T-cell (primary cell): ENCODE data around the gene CECR2. TPM values are rescaled to one million over a fixed set of nuclear protein-coding genes. Genes with fewer than 3 reads are reported as not detected.
A peak's percentile ranks its signal among the peaks of the same experiment; 100 is the strongest.

Experiments used
- ATAC-seq, 4 experiments: fragments of 200-7000 bp in 3 of 4; fragments of 150-1000 bp in 1 of 4; cut with Tn5 transposase; replicated peaks in 1 of 4; 1 replicate in 3 of 4; 2 replicates in 1 of 4; pipeline ENCODE4 v1.10.0; 2021; ENCODE audit warnings: moderate library complexity in 3 of 4, mild to moderate bottlenecking in 2 of 4, moderate number of reproducible peaks in 1 of 4
- CTCF ChIA-PET, 2 donors: fragments of 300-600 bp; sonication (Branson Sonifier 250); formaldehyde crosslinking; loops; one replicate each; lab custom pipeline; 2022; ENCODE audit warnings: antibody characterized with exemption in 2 of 2; lab: Charles Lee
- POLR2A ChIA-PET, 2 donors: fragments of 300-600 bp; sonication (Branson Sonifier 250); formaldehyde crosslinking; loops; one replicate each; lab custom pipeline; 2022; ENCODE audit warnings: antibody characterized with exemption in 2 of 2; lab: Charles Lee
- DNase-seq, 35 experiments: peaks; one replicate each; pipeline versions ENCODE4 v3.0.0 to v3.0.0-alpha.2; 2013 to 2023
- H3K27ac ChIP-seq: one replicate; pipeline ENCODE4 v1.5.1; 2013; ENCODE audit warnings: low read length
- H3K27me3 ChIP-seq, 2 experiments: replicated peaks in 1 of 2; 1 replicate in 1 of 2; 2 replicates in 1 of 2; pipeline versions ENCODE4 v1.6.1 to v1.7.0; 2013; ENCODE audit warnings: low read length in 1 of 2, mixed read lengths in 1 of 2; ENCODE audit not compliant: control insufficient read depth in 2 of 2, insufficient read depth in 2 of 2; ENCODE audit errors: extremely low read depth in 1 of 2
- H3K36me3 ChIP-seq, 2 donors: 1 replicate in 1 of 2; 2 replicates in 1 of 2; pipeline versions ENCODE4 v1.6.1 to v1.7.0; 2013; ENCODE audit warnings: low read length in 1 of 2; ENCODE audit not compliant: control insufficient read depth in 2 of 2, insufficient read depth in 1 of 2; ENCODE audit errors: extremely low read depth in 1 of 2
- H3K4me1 ChIP-seq, 2 experiments: 1 replicate in 1 of 2; 2 replicates in 1 of 2; pipeline versions ENCODE4 v1.6.1 to v1.7.0; 2013; ENCODE audit warnings: low read length in 2 of 2, mixed read lengths in 1 of 2; ENCODE audit not compliant: insufficient read depth in 2 of 2, control insufficient read depth in 1 of 2; ENCODE audit errors: extremely low read depth in 1 of 2
- H3K4me3 ChIP-seq, 2 donors: 1 replicate in 1 of 2; 2 replicates in 1 of 2; pipeline versions ENCODE4 v1.5.1 to v1.7.0; 2013; ENCODE audit warnings: mild to moderate bottlenecking in 2 of 2, low read length in 1 of 2, moderate library complexity in 1 of 2; ENCODE audit not compliant: control insufficient read depth in 1 of 2; ENCODE audit errors: extremely low read depth in 1 of 2
- H3K9me3 ChIP-seq: 2 replicates; pipeline ENCODE4 v1.7.0; 2013
- H3K27ac Mint-ChIP-seq, 2 donors: one replicate each; pipeline ENCODE4 v1.8.0; 2020 to 2021; ENCODE audit warnings: mild to moderate bottlenecking in 2 of 2, mixed read lengths in 2 of 2
- H3K27me3 Mint-ChIP-seq, 2 donors: one replicate each; pipeline ENCODE4 v1.8.0; 2021 to 2022; ENCODE audit warnings: mixed read lengths in 2 of 2
- H3K36me3 Mint-ChIP-seq: one replicate; pipeline ENCODE4 v1.8.0; 2021; ENCODE audit warnings: mixed read lengths
- H3K4me1 Mint-ChIP-seq, 3 donors: one replicate each; pipeline ENCODE4 v1.8.0; 2020 to 2022; ENCODE audit warnings: mixed read lengths in 3 of 3, mild to moderate bottlenecking in 1 of 3
- H3K4me3 Mint-ChIP-seq, 3 donors: one replicate each; pipeline ENCODE4 v1.8.0; 2020 to 2022; ENCODE audit warnings: mild to moderate bottlenecking in 3 of 3, mixed read lengths in 3 of 3, moderate library complexity in 3 of 3
- H3K9me3 Mint-ChIP-seq, 3 donors: one replicate each; pipeline ENCODE4 v1.8.0; 2020 to 2022; ENCODE audit warnings: mixed read lengths in 3 of 3
- WGBS: methylation state at CpG from one replicate; pipeline ENCODE4 v1.1.5; 2013; ENCODE audit warnings: missing lambda C conversion rate; ENCODE audit not compliant: insufficient coverage; 5-methylcytosine and 5-hydroxymethylcytosine counted together
- total RNA-seq, 35 experiments: library from RNA in 6 of 35; stranded (reverse) in 6 of 35; fragments of 120-200 nt in 1 of 35; gene quantifications; one replicate each; pipeline versions ENCODE4 v1.2.1 to v1.2.4 and lab custom pipeline; 2013 to 2026

Gene CECR2
- total RNA-seq, 5 donors from 2014 or later (not counting 1 experiment from before 2014, with no cell fraction given), result 0.09 to 1.1 (median 0.50) TPM; not detected in 1

DNA sequence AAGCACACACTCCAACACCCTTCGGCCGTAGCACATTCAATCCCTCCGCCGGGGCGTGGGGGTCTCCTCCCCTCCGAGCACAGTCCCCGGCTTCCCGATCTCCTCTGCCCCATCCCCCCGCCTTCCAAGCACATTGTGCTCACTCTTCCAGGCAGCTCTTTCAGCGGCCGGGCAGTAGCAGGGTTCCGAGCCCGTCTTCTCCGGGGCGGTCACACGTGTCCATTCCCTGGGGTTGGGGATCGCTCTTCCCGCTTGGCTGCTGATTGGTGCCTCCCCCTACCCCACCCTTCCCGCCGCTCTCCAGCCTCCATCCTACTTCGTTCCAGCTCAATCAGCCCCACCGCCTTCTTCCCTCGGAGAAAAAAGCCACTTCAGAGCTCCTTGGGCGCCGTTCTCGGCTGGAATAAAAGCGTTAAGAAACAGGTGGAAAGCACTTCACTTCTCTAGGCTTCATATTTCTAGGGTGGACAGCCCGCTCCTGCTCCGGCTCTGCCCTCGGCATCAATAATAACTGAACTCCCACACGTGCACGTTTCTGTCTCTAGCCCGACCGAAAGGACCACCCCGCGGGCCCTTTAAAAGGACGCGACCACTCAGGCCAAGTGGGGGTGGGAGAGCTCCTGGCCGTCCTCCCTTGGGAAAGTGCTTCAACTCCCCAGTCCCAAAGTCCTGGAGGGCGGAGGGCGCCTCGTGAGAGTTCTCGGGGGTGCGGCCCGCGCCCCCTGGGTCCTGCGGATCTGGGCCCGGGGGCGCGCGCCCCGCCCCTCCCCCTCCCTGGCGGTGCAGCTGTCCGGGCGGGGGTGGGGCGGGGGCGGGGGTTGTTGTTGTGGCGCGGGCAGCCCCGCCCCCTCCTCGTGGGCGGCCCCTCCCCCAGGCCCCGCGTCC, 464 bp upstream of the CECR2 start:
- Mint-ChIP-seq H3K4me3 (peak overlapping the region; percentile 62 to 76 (median 70)), H3K27me3 (peaks cover 53 to 65% of the 10 kb centered on the region in 2 donors), H3K36me3 (no peaks in the 10 kb centered on the region), H3K27ac (no peak overlapping the region), H3K9me3 (no peaks in the 10 kb centered on the region), H3K4me1 (peaks cover 30 to 37% (median 30%) of the 10 kb centered on the region in 3 donors)
- H3K4me3 ChIP-seq, result peak overlapping the region; percentile 15 to 69
- H3K27ac ChIP-seq, result no peak overlapping the region
- ATAC-seq, result peak; percentile 23 to 49 (median 30)
- no peaks in the 10 kb centered on the region for H3K36me3 ChIP-seq
- H3K9me3 ChIP-seq, result no peaks in the 10 kb centered on the region
- POLR2A ChIA-PET, result interaction anchor here in 1 of 2 donors (0.7 kb wide), 1 partner anchor 274 kb away, joined by 3 read pairs; no protein-coding TSS in a partner anchor
- 2% methylated on average over 21 of the region's 64 CpGs for WGBS
- peaks cover 4 to 23% of the 10 kb centered on the region in 2 experiments for H3K4me1 ChIP-seq
- H3K27me3 ChIP-seq, result peaks cover 13 to 54% of the 10 kb centered on the region in 2 experiments
- CTCF ChIA-PET, result no interaction called here
- peak in 2 of 35 experiments; percentile 8 to 19 for DNase-seq

DNA sequence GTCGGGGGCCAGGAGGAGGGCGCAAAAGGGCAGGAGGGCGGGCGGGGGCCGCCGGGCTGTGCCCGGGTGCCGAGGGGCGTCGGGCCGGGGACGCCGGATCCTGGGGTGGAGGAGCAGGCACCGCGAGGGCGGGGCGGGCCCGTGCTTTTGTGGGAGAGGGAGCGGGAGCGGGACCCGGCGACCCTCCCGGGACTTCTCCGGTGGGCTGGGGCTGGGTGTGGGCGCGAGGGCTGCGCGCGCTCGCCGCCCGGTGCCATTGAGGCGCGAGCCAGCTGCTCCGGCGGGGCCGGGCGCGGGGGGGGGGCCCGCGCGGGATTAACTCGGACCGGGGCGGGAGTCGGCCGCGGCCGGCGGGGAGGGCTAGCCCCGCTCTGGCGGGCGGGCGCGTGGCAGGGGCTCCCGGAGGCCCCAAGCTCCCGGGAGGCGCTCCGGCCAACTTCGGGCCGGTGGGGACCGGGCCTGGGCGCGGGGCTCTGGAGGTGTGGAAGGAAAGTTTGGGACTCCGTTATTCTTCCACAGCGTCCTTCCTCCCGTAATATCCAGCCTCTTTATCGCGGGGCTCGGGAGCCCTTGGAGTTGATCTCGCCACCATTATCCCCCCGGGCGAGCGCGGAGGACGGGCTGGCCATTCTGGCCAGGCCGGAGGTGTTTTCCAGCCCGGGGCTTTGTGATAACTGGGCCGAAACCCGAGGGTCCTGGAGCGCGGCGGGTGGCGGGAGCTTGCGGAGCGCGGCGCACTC, 936 bp downstream of the CECR2 start:
- no peaks in the 10 kb centered on the region for H3K36me3 ChIP-seq
- DNase-seq (no peak), ATAC-seq (peak in 1 of 4 experiments; percentile 20)
- POLR2A ChIA-PET, result no interaction called here
- WGBS, result 6% methylated on average over 63 of the region's 88 CpGs
- Mint-ChIP-seq H3K27me3 (peaks cover 51 to 62% of the 10 kb centered on the region in 2 donors), H3K36me3 (no peaks in the 10 kb centered on the region), H3K9me3 (no peaks in the 10 kb centered on the region), H3K27ac (no peak overlapping the region), H3K4me3 (peak overlapping the region; percentile 18 to 61 (median 57)), H3K4me1 (peaks cover 30 to 37% (median 30%) of the 10 kb centered on the region in 3 donors)
- CTCF ChIA-PET, result no interaction called here
- H3K4me1 ChIP-seq, result peaks cover 4 to 23% of the 10 kb centered on the region in 2 experiments
- H3K27ac ChIP-seq, result no peak overlapping the region
- no peaks in the 10 kb centered on the region for H3K9me3 ChIP-seq
- peak overlapping the region in 1 of 2 donors; percentile 44 for H3K4me3 ChIP-seq
- H3K27me3 ChIP-seq, result peaks cover 13 to 51% of the 10 kb centered on the region in 2 experiments

DNA sequence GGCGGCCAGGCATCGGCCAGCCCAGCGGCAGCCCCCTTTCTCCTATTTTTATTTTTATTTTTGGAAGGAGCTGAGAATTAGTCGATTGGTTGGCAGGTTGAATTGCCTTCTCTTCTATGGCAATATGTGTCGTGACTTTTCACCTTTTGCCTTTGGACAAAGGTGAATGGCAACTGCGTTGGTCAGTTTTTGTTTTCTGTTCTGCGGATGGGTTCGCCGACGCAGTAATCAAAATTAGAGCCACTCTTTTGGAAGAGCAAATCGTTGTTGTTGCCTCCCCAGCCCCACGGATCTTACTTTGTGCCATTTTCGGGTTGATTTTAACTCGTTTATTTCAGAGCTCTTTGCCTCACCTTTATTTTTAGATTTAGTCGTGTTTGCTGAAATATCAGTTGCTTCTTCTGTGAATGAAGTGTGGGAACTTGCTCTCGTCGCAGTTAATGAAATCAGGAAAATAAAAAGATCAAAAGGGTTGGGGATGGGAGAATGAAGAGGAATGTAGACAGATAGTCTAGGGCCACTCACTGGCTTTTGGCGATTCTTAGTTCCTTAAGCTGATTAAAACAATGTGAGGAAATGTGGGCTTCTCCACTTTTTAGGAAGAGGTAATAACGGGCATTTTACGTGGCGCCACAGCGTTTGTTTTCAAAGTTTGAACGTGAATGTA, 1.6 kb downstream of the CECR2 start:
- H3K4me3 ChIP-seq, result peak overlapping the region in 1 of 2 donors; percentile 42
- no peak for ATAC-seq
- H3K4me1 ChIP-seq, result peaks cover 4 to 23% of the 10 kb centered on the region in 2 experiments
- Mint-ChIP-seq H3K27me3 (peaks cover 54 to 61% of the 10 kb centered on the region in 2 donors), H3K4me1 (peaks cover 30 to 37% (median 30%) of the 10 kb centered on the region in 3 donors), H3K9me3 (no peaks in the 10 kb centered on the region), H3K4me3 (peak overlapping the region; percentile 18 to 61 (median 57)), H3K27ac (no peak overlapping the region), H3K36me3 (no peaks in the 10 kb centered on the region)
- POLR2A ChIA-PET, result no interaction called here
- 14% methylated on average over 11 of the region's 23 CpGs for WGBS
- peaks cover 13 to 48% of the 10 kb centered on the region in 2 experiments for H3K27me3 ChIP-seq
- CTCF ChIA-PET, result no interaction called here
- no peaks in the 10 kb centered on the region for H3K36me3 ChIP-seq
- DNase-seq, result no peak
- H3K27ac ChIP-seq, result no peak overlapping the region
- H3K9me3 ChIP-seq, result no peaks in the 10 kb centered on the region

DNA sequence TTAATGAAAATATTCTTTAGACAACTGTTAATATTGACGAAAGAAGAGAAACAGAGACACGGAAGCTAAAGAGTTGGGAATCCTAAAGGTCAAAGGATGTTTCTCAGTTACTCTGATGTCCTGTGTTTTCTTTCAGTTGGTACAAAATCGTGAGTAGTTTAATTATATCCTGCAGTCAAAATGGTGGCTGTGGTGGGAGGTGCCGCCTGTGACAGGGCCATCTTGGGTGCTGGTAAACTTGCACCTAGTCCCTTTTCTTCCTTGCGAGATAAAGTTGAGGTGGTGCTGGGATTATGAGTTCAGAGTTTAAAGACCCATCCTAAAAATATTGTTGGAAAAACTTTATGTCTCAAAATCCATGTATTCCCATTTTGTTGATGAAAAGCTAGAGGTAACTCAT, 2.2 kb downstream of the CECR2 start:
- peak overlapping the region in 2 of 3 donors; percentile 6 to 57 for H3K4me3 Mint-ChIP-seq
- H3K4me1 Mint-ChIP-seq, result peaks cover 28 to 33% (median 28%) of the 10 kb centered on the region in 3 donors
- ATAC-seq (no peak), DNase-seq (no peak)
- CTCF ChIA-PET, result no interaction called here
- Histone ChIP-seq H3K27ac (no peak overlapping the region), H3K9me3 (no peaks in the 10 kb centered on the region), H3K27me3 (peaks cover 13 to 44% of the 10 kb centered on the region in 2 experiments), H3K4me3 (no peak overlapping the region), H3K4me1 (peaks cover 4 to 23% of the 10 kb centered on the region in 2 experiments), H3K36me3 (no peaks in the 10 kb centered on the region)
- POLR2A ChIA-PET, result no interaction called here
- 63% methylated on average over 3 of the region's 5 CpGs for WGBS
- peaks cover 50 to 55% of the 10 kb centered on the region in 2 donors for H3K27me3 Mint-ChIP-seq
- no peaks in the 10 kb centered on the region for H3K9me3 Mint-ChIP-seq
- H3K36me3 Mint-ChIP-seq, result no peaks in the 10 kb centered on the region
- H3K27ac Mint-ChIP-seq, result no peak overlapping the region

DNA sequence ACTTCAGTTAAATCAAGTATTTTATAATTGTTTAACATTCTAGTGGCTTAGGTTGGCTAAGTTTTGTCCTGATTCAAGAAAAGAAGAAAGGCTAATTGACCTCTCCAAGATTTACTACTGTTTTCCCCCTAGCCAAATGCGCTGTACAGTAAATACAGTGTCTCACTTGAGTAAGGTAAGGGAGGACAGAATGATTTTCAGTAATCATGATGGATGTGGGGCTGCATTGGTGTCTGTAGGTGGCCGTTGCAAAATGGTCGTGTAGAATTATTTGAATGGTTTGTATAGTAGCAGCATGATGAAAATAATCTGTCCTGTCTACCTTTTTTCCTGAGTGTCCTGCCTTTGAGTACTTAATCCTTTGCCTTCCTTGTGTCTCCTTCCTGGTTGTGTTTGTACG, 4.6 kb downstream of the CECR2 start:
- CTCF ChIA-PET, result no interaction called here
- H3K36me3 Mint-ChIP-seq, result no peaks in the 10 kb centered on the region
- H3K27me3 ChIP-seq, result peaks cover 11 to 26% of the 10 kb centered on the region in 2 experiments
- peaks cover 29 to 35% of the 10 kb centered on the region in 2 donors for H3K27me3 Mint-ChIP-seq
- no peaks in the 10 kb centered on the region for H3K9me3 ChIP-seq
- no peaks in the 10 kb centered on the region for H3K9me3 Mint-ChIP-seq
- no CpG with 5 or more reads among the region's 4 CpGs for WGBS
- POLR2A ChIA-PET, result no interaction called here
- no peak overlapping the region for H3K4me3 ChIP-seq
- H3K36me3 ChIP-seq, result no peaks in the 10 kb centered on the region
- no peak for DNase-seq
- H3K4me3 Mint-ChIP-seq, result no peak overlapping the region
- no peak for ATAC-seq
- H3K27ac Mint-ChIP-seq, result no peak overlapping the region
- peaks cover 0 to 10% of the 10 kb centered on the region in 2 experiments for H3K4me1 ChIP-seq
- H3K27ac ChIP-seq, result no peak overlapping the region
- peaks cover 9 to 10% (median 9%) of the 10 kb centered on the region in 3 donors for H3K4me1 Mint-ChIP-seq
